Endodermal cell (in vitro differentiated cells): ENCODE data around the gene CD200R1L. TPM values are rescaled to one million over a fixed set of nuclear protein-coding genes. Genes with fewer than 3 reads are reported as not detected.

Source experiments
- DNase-seq: peaks from one replicate; pipeline ENCODE4 v3.0.0-alpha.2; 2017
- H3K27ac ChIP-seq: 2 replicates; pipeline ENCODE4 v1.5.1; 2013; ENCODE audit warnings: mild to moderate bottlenecking, low read depth, low read length, moderate library complexity
- H3K27me3 ChIP-seq: 2 replicates; pipeline ENCODE4 v1.6.1; 2013; ENCODE audit warnings: mild to moderate bottlenecking, low read length, moderate library complexity; ENCODE audit not compliant: insufficient read depth, control insufficient read depth, poor library complexity, severe bottlenecking
- H3K36me3 ChIP-seq: 2 replicates; pipeline ENCODE4 v1.7.0; 2013; ENCODE audit warnings: mild to moderate bottlenecking, low read length, moderate library complexity; ENCODE audit not compliant: control insufficient read depth, insufficient read depth
- H3K4me1 ChIP-seq: one replicate; pipeline ENCODE4 v1.7.0; 2013; ENCODE audit warnings: low read length; ENCODE audit not compliant: control insufficient read depth, insufficient read depth
- H3K4me3 ChIP-seq: 2 replicates; pipeline ENCODE4 v1.5.1; 2013; ENCODE audit warnings: mild to moderate bottlenecking, low read length, moderate library complexity
- H3K9ac ChIP-seq: 2 replicates; pipeline ENCODE4 v1.6.1; 2013; ENCODE audit warnings: mild to moderate bottlenecking, low read length, moderate library complexity; ENCODE audit not compliant: poor library complexity, severe bottlenecking; ENCODE audit errors: extremely low read depth
- H3K9me3 ChIP-seq: 2 replicates; pipeline ENCODE4 v1.6.1; 2013; ENCODE audit warnings: mild to moderate bottlenecking, low read length, moderate library complexity; ENCODE audit not compliant: control insufficient read depth
- H3K27ac Mint-ChIP-seq: 2 replicates; pipeline ENCODE4 v1.8.0; 2020; ENCODE audit warnings: mixed read lengths
- H3K27me3 Mint-ChIP-seq: 2 replicates; pipeline ENCODE4 v1.8.0; 2021; ENCODE audit warnings: mild to moderate bottlenecking, mixed read lengths; ENCODE audit not compliant: insufficient read depth
- H3K36me3 Mint-ChIP-seq: 2 replicates; pipeline ENCODE4 v1.8.0; 2020; ENCODE audit warnings: low read depth, mixed read lengths
- H3K4me1 Mint-ChIP-seq: 2 replicates; pipeline ENCODE4 v1.8.0; 2020; ENCODE audit warnings: mixed read lengths
- H3K4me3 Mint-ChIP-seq: 2 replicates; pipeline ENCODE4 v1.8.0; 2020; ENCODE audit warnings: mild to moderate bottlenecking, moderate library complexity, mixed read lengths
- H3K9me3 Mint-ChIP-seq: 2 replicates; pipeline ENCODE4 v1.8.0; 2020; ENCODE audit warnings: mild to moderate bottlenecking, mixed read lengths
- CTCF ChIP-seq: fragments of 200-600 bp; sonication (generic); conservative IDR thresholded peaks from 2 replicates; pipeline ENCODE4 v1.5.0; 2021; ENCODE audit warnings: antibody characterized with exemption, mild to moderate bottlenecking
- WGBS, 2 experiments: methylation state at CpG; one replicate each; pipeline versions ENCODE4 v1.1.5 to v1.1.7; 2013; ENCODE audit warnings: missing lambda C conversion rate in 2 of 2, mixed read lengths in 1 of 2; ENCODE audit not compliant: insufficient coverage in 1 of 2, insufficient read length in 1 of 2; 5-methylcytosine and 5-hydroxymethylcytosine counted together
- total RNA-seq, 2 donors: library from RNA; stranded (reverse); fragmentation: NEBNext Ultra II Directional in 1 of 2; extraction: Animal tissue kit (Norgen Biotek cat#: 25700) in 1 of 2; gene quantifications; 2 replicates in 1 of 2; 3 replicates in 1 of 2; pipeline ENCODE4 v1.2.1, GENCODE V29; 2021

Gene CD200R1L
- total RNA-seq, 2 donors from 2014 or later = not detected

GRCh38 chr3:112785321-112786001, 61.2 kb downstream of the CD200R1L start:
- no peak overlapping the region for H3K4me3 Mint-ChIP-seq
- H3K36me3 ChIP-seq = no peaks in the 10 kb centered on the region
- H3K27ac Mint-ChIP-seq = peak overlapping the region; percentile 90
- DNase-seq = no peak
- peaks cover 11% of the 10 kb centered on the region for H3K36me3 Mint-ChIP-seq
- peak overlapping the region; percentile 54 for H3K4me3 ChIP-seq
- no peak overlapping the region for H3K9ac ChIP-seq
- TF ChIP-seq CTCF = peak; percentile 42
- H3K9me3 Mint-ChIP-seq = peaks cover 21% of the 10 kb centered on the region
- 79 to 93% methylated on average over 5 to 9 of the region's 9 CpGs for WGBS, 2 experiments
- H3K9me3 ChIP-seq = peaks cover 21% of the 10 kb centered on the region
- H3K27me3 ChIP-seq = no peaks in the 10 kb centered on the region
- H3K27me3 Mint-ChIP-seq = no peaks in the 10 kb centered on the region
- no peak overlapping the region for H3K27ac ChIP-seq
- peaks cover 20% of the 10 kb centered on the region for H3K4me1 ChIP-seq
- peaks cover 27% of the 10 kb centered on the region for H3K4me1 Mint-ChIP-seq

- Histone ChIP-seq H3K4me1 (peaks cover 20% of the 10 kb centered on the region), H3K9me3 (peaks cover 7% of the 10 kb centered on the region), H3K27ac (no peak overlapping the region), H3K4me3 (peak overlapping the region; percentile 48), H3K27me3 (no peaks in the 10 kb centered on the region), H3K9ac (no peak overlapping the region), H3K36me3 (no peaks in the 10 kb centered on the region)
- DNase-seq = no peak
- H3K4me3 Mint-ChIP-seq = no peak overlapping the region
- H3K27ac Mint-ChIP-seq = no peak overlapping the region
- peaks cover 5% of the 10 kb centered on the region for H3K27me3 Mint-ChIP-seq
- 67% methylated on average over 2 of the region's 2 CpGs; no CpG with 5 or more reads in 1 of the 2 experiments for WGBS, 2 experiments
- peaks cover 32% of the 10 kb centered on the region for H3K4me1 Mint-ChIP-seq
- TF ChIP-seq CTCF = no peak
- H3K9me3 Mint-ChIP-seq = peaks cover 5% of the 10 kb centered on the region
- peaks cover 4% of the 10 kb centered on the region for H3K36me3 Mint-ChIP-seq
These were observed 64.2 kb downstream of the CD200R1L start for GRCh38 chr3:112782491-112782890.

- H3K4me3 Mint-ChIP-seq = no peak overlapping the region
- H3K27ac Mint-ChIP-seq = no peak overlapping the region
- H3K36me3 Mint-ChIP-seq = no peaks in the 10 kb centered on the region
- no peak for TF ChIP-seq CTCF
- H3K27ac ChIP-seq = no peak overlapping the region
- DNase-seq = no peak
- peaks cover 28% of the 10 kb centered on the region for H3K4me1 Mint-ChIP-seq
- H3K36me3 ChIP-seq = no peaks in the 10 kb centered on the region
- H3K4me3 ChIP-seq = peak overlapping the region; percentile 15
- H3K9me3 Mint-ChIP-seq = no peaks in the 10 kb centered on the region
- H3K9me3 ChIP-seq = no peaks in the 10 kb centered on the region
- no peak overlapping the region for H3K9ac ChIP-seq
- WGBS, 2 experiments = 77 to 88% methylated on average over 1 of the region's 1 CpG
- H3K27me3 Mint-ChIP-seq = peaks cover 5% of the 10 kb centered on the region
- no peaks in the 10 kb centered on the region for H3K27me3 ChIP-seq
- peaks cover 20% of the 10 kb centered on the region for H3K4me1 ChIP-seq
These were observed 65.1 kb downstream of the CD200R1L start for GRCh38 chr3:112781599-112781998.
